GM12878 (cell line): Measurements from ENCODE around the gene ST6GALNAC3. TPM values are rescaled to one million over a fixed set of nuclear protein-coding genes. Genes with fewer than 3 reads are reported as not detected.
A peak's percentile ranks its signal among the peaks of the same experiment; 100 is the strongest.

ENCODE experiments used
- ATAC-seq: fragments of 200-7000 bp; cut with Tn5 transposase; 3 replicates; pipeline ENCODE4 v1.9.1; 2020; ENCODE audit warnings: mild to moderate bottlenecking, moderate library complexity
- BruUV-seq: library from RNA; stranded (reverse); fragments of 400-500 nt; replicated peaks from 2 replicates; lab custom pipeline; 2021; lab: Mats Ljungman, UMichigan
- CTCF ChIA-PET: fragments of 300-600 bp; sonication (Branson Sonifier 250); formaldehyde crosslinking; extraction: SDS; loops from one replicate; lab custom pipeline; 2021; ENCODE audit warnings: inconsistent platforms; lab: Yijun Ruan, JAX
- POLR2A ChIA-PET: fragments of 350-600 bp; formaldehyde crosslinking; extraction: SDS; loops from one replicate; lab custom pipeline; 2021; ENCODE audit warnings: inconsistent platforms; lab: Charles Lee
- RAD21 ChIA-PET: fragments of 300-600 bp; sonication (Branson Sonifier 250); formaldehyde crosslinking; loops from one replicate; lab custom pipeline; 2023; ENCODE audit warnings: antibody characterized with exemption; ENCODE audit not compliant: unreplicated experiment; lab: Charles Lee
- SMC1A ChIA-PET: fragments of 300-600 bp; sonication (Branson Sonifier 250); formaldehyde crosslinking; loops from one replicate; lab custom pipeline; 2023; ENCODE audit not compliant: unreplicated experiment, uncharacterized antibody; lab: Charles Lee
- DNase-seq: peaks from one replicate; pipeline ENCODE4 v3.0.0-alpha.2; 2011; ENCODE audit warnings: low read depth, low spot score
- FAIRE-seq: peaks from 3 replicates; lab custom pipeline; 2011; peaks lifted over from hg19 to GRCh38; lab: Jason Lieb, UNC
- H2AFZ ChIP-seq: 2 replicates; pipeline ENCODE4 v1.6.0; 2011; ENCODE audit warnings: low read depth, low read length, control low read depth; ENCODE audit not compliant: control insufficient read depth
- H3K27ac ChIP-seq: 2 replicates; pipeline ENCODE4 v1.5.1; 2011; ENCODE audit warnings: control low read depth; ENCODE audit not compliant: control insufficient read depth, insufficient read depth
- H3K27me3 ChIP-seq, 2 experiments: replicated peaks in 1 of 2; 2 replicates each; pipeline versions ENCODE4 v1.6.0 to v1.6.1; 2011; ENCODE audit warnings: low read length in 1 of 2; ENCODE audit not compliant: control insufficient read depth in 2 of 2, insufficient read depth in 2 of 2
- H3K36me3 ChIP-seq, 2 experiments: 2 replicates each; pipeline ENCODE4 v1.5.1; 2011; ENCODE audit warnings: low read length in 1 of 2; ENCODE audit not compliant: control insufficient read depth in 2 of 2, insufficient read depth in 2 of 2
- H3K4me1 ChIP-seq: 2 replicates; pipeline ENCODE4 v1.6.1; 2011; ENCODE audit warnings: mild to moderate bottlenecking, low read length, moderate library complexity, mixed read lengths; ENCODE audit not compliant: control insufficient read depth, insufficient read depth
- H3K4me2 ChIP-seq: 2 replicates; pipeline ENCODE4 v1.6.0; 2011; ENCODE audit warnings: control low read depth; ENCODE audit not compliant: control insufficient read depth, insufficient read depth
- H3K4me3 ChIP-seq: fragments of 200-600 bp; sonication (generic); 2 replicates; pipeline ENCODE4 v1.5.1; 2016
- H3K79me2 ChIP-seq: 2 replicates; pipeline ENCODE4 v1.6.0; 2011; ENCODE audit warnings: low read length; ENCODE audit not compliant: control insufficient read depth, insufficient read depth
- H3K9ac ChIP-seq: 2 replicates; pipeline ENCODE4 v1.8.0; 2011; ENCODE audit warnings: low read length, control low read depth, mixed read lengths; ENCODE audit not compliant: control insufficient read depth, insufficient read depth
- H3K9me3 ChIP-seq: replicated peaks from 3 replicates; pipeline ENCODE4 v1.5.1; 2011; ENCODE audit warnings: mild to moderate bottlenecking, low read length; ENCODE audit not compliant: control insufficient read depth, insufficient read depth
- H4K20me1 ChIP-seq: 2 replicates; pipeline ENCODE4 v1.6.0; 2011; ENCODE audit not compliant: control insufficient read depth, insufficient read depth
- ASH2L ChIP-seq: fragments of 300-600, 200-600 bp; sonication (generic); IDR thresholded peaks from 2 replicates; pipeline ENCODE4 v1.6.1; 2017; ENCODE audit warnings: low read depth, mild to moderate bottlenecking, borderline replicate concordance
- ATF7 ChIP-seq: fragments of 450-650 bp; IDR thresholded peaks from 2 replicates; pipeline ENCODE4 v1.6.1; 2016; ENCODE audit warnings: low read depth, mild to moderate bottlenecking
- BACH1 ChIP-seq: fragments of 450-650 bp; IDR thresholded peaks from 2 replicates; pipeline ENCODE4 v1.6.1; 2017; ENCODE audit warnings: mild to moderate bottlenecking, borderline replicate concordance
- CHD4 ChIP-seq: fragments of 200-600 bp; sonication (generic); IDR thresholded peaks from 2 replicates; pipeline ENCODE4 v1.6.1; 2016; ENCODE audit warnings: mild to moderate bottlenecking
- EED ChIP-seq: sonication (generic); IDR thresholded peaks from 2 replicates; pipeline ENCODE4 v1.6.1; 2016; ENCODE audit warnings: antibody characterized with exemption, low read depth
- EGR1 ChIP-seq, 2 experiments: IDR thresholded peaks; 1 replicate in 1 of 2; 2 replicates in 1 of 2; pipeline ENCODE4 v1.6.1; 2011 to 2012; ENCODE audit warnings: low read depth in 2 of 2, low read length in 2 of 2, borderline replicate concordance in 1 of 2, mild to moderate bottlenecking in 1 of 2, moderate library complexity in 1 of 2
- JUNB ChIP-seq: IDR thresholded peaks from 2 replicates; pipeline ENCODE4 v1.6.1; 2016; ENCODE audit warnings: antibody characterized with exemption, mild to moderate bottlenecking
- MYC ChIP-seq: IDR thresholded peaks from 2 replicates; pipeline ENCODE4 v1.6.1; 2011; ENCODE audit warnings: mild to moderate bottlenecking, low read length, moderate library complexity, inconsistent platforms; ENCODE audit not compliant: insufficient read depth, insufficient replicate concordance, insufficient read length, severe bottlenecking
- NBN ChIP-seq: fragments of 450-650 bp; IDR thresholded peaks from 2 replicates; pipeline ENCODE4 v1.6.1; 2016
- NR2C2 ChIP-seq: IDR thresholded peaks from 2 replicates; pipeline ENCODE4 v1.6.1; 2011; ENCODE audit warnings: borderline replicate concordance, low read depth; ENCODE audit not compliant: control insufficient read depth, insufficient read length
- PAX8 ChIP-seq: fragments of 450-650 bp; IDR thresholded peaks from 2 replicates; pipeline ENCODE4 v1.6.1; 2017; ENCODE audit warnings: mild to moderate bottlenecking, moderate library complexity
- POLR2AphosphoS5 ChIP-seq: IDR thresholded peaks from 2 replicates; pipeline ENCODE4 v1.6.1; 2011; ENCODE audit warnings: mild to moderate bottlenecking, low read length, inconsistent platforms
- RCOR1 ChIP-seq: conservative IDR thresholded peaks from 2 replicates; pipeline ENCODE4 v1.6.1; 2012; ENCODE audit warnings: low read depth, low read length, improper control_type of control experiment
- RELA ChIP-seq: fragments of 450-650 bp; IDR thresholded peaks from 2 replicates; pipeline ENCODE4 v1.8.0; 2014; ENCODE audit warnings: borderline replicate concordance; ENCODE audit not compliant: partially characterized antibody
- RFX5 ChIP-seq: IDR thresholded peaks from 2 replicates; pipeline ENCODE4 v1.6.1; 2011; ENCODE audit warnings: low read depth, low read length, improper control_type of control experiment
- SREBF1 ChIP-seq: IDR thresholded peaks from 2 replicates; pipeline ENCODE4 v1.6.1; 2012; ENCODE audit warnings: mild to moderate bottlenecking, low read length
- TCF12 ChIP-seq: IDR thresholded peaks from 2 replicates; pipeline ENCODE4 v1.6.1; 2011; ENCODE audit warnings: low read depth, mild to moderate bottlenecking, low read length
- ZZZ3 ChIP-seq: IDR thresholded peaks from 2 replicates; pipeline ENCODE4 v1.6.1; 2011; ENCODE audit warnings: low read depth; ENCODE audit not compliant: control insufficient read depth, insufficient read length
- WGBS: methylation state at CpG from one replicate; pipeline ENCODE4 v1.1.6; 2016; ENCODE audit warnings: low lambda C conversion rate; ENCODE audit not compliant: insufficient replicate concordance, insufficient coverage; ENCODE audit errors: missing lambda C conversion rate; 5-methylcytosine and 5-hydroxymethylcytosine counted together
- in situ Hi-C: fragments of 300-500 bp; cut with MboI; formaldehyde crosslinking; loops from 9 replicates; pipeline ENCODE4 v1.14.3; 2018; ENCODE audit warnings: mixed read lengths
- intact Hi-C: fragments of 100-400 bp; cut with micrococcal nuclease; formaldehyde crosslinking; loops from one replicate; pipeline ENCODE4 v1.14.2; 2022; ENCODE audit not compliant: unreplicated experiment
- polyA plus RNA-seq, 11 experiments: library from polyadenylated mRNA; depleted of rRNA in 4 of 11; unstranded in 6 of 11; stranded (reverse) in 5 of 11; fragments of >200 nt; fragmentation: Nextera tagmentation in 4 of 11; fragmentation: Illumina TruSeq in 1 of 11; extraction: Ambion mirVana in 4 of 11; extraction: Trizol in 1 of 11; gene quantifications; 1 replicate in 1 of 11; 2 replicates in 10 of 11; pipeline versions ENCODE4 v1.2.1 to v1.2.3, GENCODE V29; 2011 to 2016; ENCODE audit warnings: inconsistent platforms in 2 of 11, missing spikeins in 2 of 11, low read depth in 1 of 11
- total RNA-seq, 4 experiments: library from RNA; depleted of rRNA in 3 of 4; stranded (reverse); fragments of >200 nt in 3 of 4; fragmentation: Illumina TruSeq in 1 of 4; extraction: Trizol in 1 of 4; gene quantifications; 2 replicates each; pipeline versions ENCODE4 v1.2.1 to v1.2.3, GENCODE V29; 2013 to 2021
- TF ChIP-seq, protein P1 (sequence below): fragments of 450-650 bp; IDR thresholded peaks from 2 replicates; pipeline ENCODE4 v1.6.1; 2017; ENCODE audit warnings: borderline replicate concordance
- TF ChIP-seq, protein P2 (sequence below): IDR thresholded peaks from 2 replicates; pipeline ENCODE4 v1.6.1; 2011; ENCODE audit warnings: low read depth, low read length, improper control_type of control experiment, borderline replicate concordance
- TF ChIP-seq, protein P3 (sequence below): IDR thresholded peaks from 2 replicates; pipeline ENCODE4 v1.6.1; 2011; ENCODE audit warnings: borderline replicate concordance, low read depth, mild to moderate bottlenecking, moderate library complexity, mixed read lengths, low read length; ENCODE audit not compliant: insufficient read depth; ENCODE audit errors: extremely low read length

The ST6GALNAC3 gene
- total and polyA plus RNA-seq, 10 of the 15 experiments (the other 5 are each of a cell fraction or from before 2014, with no cell fraction given) = 0.04 to 0.68 (median 0.18) TPM; not detected in 3

DNA sequence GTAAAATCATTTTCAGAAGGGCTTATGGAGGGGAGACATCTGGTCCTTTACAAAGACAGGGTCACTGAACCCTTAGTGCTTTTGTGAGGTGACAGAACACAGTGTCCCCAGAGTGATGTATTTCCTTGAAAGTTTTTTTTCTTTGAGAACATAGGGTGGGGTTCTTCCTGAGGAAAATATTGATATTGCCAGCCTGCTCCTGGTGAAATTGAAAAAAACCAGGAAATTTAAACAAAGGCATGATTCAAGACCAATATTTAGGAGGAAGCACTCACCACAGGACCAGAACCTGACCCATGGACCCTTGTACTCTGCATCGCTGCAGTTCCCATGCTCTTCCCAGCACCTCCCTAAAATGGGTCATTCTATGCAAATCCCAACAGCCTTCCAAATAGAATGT is 63.7 kb downstream of the ST6GALNAC3 start (continued):
- TF ChIP-seq, protein P1, sequence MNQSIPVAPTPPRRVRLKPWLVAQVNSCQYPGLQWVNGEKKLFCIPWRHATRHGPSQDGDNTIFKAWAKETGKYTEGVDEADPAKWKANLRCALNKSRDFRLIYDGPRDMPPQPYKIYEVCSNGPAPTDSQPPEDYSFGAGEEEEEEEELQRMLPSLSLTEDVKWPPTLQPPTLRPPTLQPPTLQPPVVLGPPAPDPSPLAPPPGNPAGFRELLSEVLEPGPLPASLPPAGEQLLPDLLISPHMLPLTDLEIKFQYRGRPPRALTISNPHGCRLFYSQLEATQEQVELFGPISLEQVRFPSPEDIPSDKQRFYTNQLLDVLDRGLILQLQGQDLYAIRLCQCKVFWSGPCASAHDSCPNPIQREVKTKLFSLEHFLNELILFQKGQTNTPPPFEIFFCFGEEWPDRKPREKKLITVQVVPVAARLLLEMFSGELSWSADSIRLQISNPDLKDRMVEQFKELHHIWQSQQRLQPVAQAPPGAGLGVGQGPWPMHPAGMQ = no peak
- TF ChIP-seq RCOR1 = no peak

DNA sequence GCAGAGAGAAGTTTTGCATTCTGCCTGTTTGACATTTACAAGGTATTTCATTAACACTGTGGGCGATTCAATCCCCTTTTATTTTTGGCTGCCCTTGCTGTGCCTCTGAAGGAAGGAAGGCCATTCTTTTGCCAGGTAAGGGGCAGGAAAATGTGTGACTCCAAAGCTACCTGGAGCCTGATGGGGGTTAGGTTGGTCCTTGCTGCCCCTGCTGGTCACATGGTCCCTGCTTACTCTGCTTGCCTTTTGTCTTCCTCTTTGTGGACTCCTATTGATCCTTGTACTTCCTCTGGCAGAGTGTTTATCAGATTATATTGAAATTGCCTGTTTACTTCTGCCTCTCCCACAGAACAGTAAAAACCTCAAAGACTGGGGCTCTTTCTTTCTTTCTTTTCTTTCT is 65.7 kb downstream of the ST6GALNAC3 start:
- Histone ChIP-seq H4K20me1 (no peaks in the 10 kb centered on the region), H3K36me3 (no peaks in the 10 kb centered on the region), H3K27ac (no peak overlapping the region), H3K9me3 (no peaks in the 10 kb centered on the region), H2AFZ (no peak overlapping the region), H3K79me2 (no peaks in the 10 kb centered on the region), H3K4me2 (no peak overlapping the region), H3K4me1 (no peaks in the 10 kb centered on the region), H3K4me3 (no peak overlapping the region), H3K9ac (no peak overlapping the region), H3K27me3 (no peaks in the 10 kb centered on the region)
- ChIA-PET POLR2A (interaction anchor here (0.6 kb wide), 1 partner anchor 888 kb away, joined by 5 read pairs; no protein-coding TSS in a partner anchor), SMC1A (interaction anchor here (1.0 kb wide), 1 partner anchor 8 kb away, joined by 3 read pairs; no protein-coding TSS in a partner anchor), RAD21 (interaction anchor here (1.3 kb wide), 1 partner anchor 13 kb away, joined by 3 read pairs; no protein-coding TSS in a partner anchor), CTCF (interaction anchor here (1.8 kb wide), 1 partner anchor 151 kb away, joined by 5 read pairs; no protein-coding TSS in a partner anchor)
- intact Hi-C loops = no loop called here
- ATAC-seq (peak; percentile 40; the same call in 2 of the 3 replicates), FAIRE-seq (no peak), DNase-seq (no peak)
- 45% methylated on average over 1 of the region's 1 CpG for WGBS
- no TSS peak for BruUV-seq
- in situ Hi-C loops = no loop called here
- TF ChIP-seq JUNB = no peak
- no peak for TF ChIP-seq CHD4
- no peak for TF ChIP-seq ZZZ3
- no peak for TF ChIP-seq EED
- no peak for TF ChIP-seq TCF12
- TF ChIP-seq BACH1 = no peak
- TF ChIP-seq SREBF1 = no peak
- no peak for TF ChIP-seq RELA
- no peak for TF ChIP-seq POLR2AphosphoS5
- no peak for TF ChIP-seq ATF7
- TF ChIP-seq EGR1 (IDR thresholded peaks at IDR 0.05; ENCODE audit: borderline replicate concordance in 1 of 2, low read depth in 2 of 2, low read length in 2 of 2) = no peak
- no peak for TF ChIP-seq NR2C2
- TF ChIP-seq PAX8 = no peak
- no peak for TF ChIP-seq MYC
- TF ChIP-seq RFX5 = no peak
- TF ChIP-seq, protein P2, sequence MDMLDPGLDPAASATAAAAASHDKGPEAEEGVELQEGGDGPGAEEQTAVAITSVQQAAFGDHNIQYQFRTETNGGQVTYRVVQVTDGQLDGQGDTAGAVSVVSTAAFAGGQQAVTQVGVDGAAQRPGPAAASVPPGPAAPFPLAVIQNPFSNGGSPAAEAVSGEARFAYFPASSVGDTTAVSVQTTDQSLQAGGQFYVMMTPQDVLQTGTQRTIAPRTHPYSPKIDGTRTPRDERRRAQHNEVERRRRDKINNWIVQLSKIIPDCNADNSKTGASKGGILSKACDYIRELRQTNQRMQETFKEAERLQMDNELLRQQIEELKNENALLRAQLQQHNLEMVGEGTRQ = no peak
- no peak for TF ChIP-seq NBN
- TF ChIP-seq, protein P3, sequence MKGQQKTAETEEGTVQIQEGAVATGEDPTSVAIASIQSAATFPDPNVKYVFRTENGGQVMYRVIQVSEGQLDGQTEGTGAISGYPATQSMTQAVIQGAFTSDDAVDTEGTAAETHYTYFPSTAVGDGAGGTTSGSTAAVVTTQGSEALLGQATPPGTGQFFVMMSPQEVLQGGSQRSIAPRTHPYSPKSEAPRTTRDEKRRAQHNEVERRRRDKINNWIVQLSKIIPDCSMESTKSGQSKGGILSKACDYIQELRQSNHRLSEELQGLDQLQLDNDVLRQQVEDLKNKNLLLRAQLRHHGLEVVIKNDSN = no peak
- TF ChIP-seq ASH2L = no peak
